Measurements from ENCODE around the gene TNS4. TPM values are rescaled to one million over a fixed set of nuclear protein-coding genes. Genes with fewer than 3 reads are reported as not detected.

Gene TNS4
- total and polyA plus RNA-seq, 7 donors, result 0.04 to 0.06 TPM; not detected in 5

DNA sequence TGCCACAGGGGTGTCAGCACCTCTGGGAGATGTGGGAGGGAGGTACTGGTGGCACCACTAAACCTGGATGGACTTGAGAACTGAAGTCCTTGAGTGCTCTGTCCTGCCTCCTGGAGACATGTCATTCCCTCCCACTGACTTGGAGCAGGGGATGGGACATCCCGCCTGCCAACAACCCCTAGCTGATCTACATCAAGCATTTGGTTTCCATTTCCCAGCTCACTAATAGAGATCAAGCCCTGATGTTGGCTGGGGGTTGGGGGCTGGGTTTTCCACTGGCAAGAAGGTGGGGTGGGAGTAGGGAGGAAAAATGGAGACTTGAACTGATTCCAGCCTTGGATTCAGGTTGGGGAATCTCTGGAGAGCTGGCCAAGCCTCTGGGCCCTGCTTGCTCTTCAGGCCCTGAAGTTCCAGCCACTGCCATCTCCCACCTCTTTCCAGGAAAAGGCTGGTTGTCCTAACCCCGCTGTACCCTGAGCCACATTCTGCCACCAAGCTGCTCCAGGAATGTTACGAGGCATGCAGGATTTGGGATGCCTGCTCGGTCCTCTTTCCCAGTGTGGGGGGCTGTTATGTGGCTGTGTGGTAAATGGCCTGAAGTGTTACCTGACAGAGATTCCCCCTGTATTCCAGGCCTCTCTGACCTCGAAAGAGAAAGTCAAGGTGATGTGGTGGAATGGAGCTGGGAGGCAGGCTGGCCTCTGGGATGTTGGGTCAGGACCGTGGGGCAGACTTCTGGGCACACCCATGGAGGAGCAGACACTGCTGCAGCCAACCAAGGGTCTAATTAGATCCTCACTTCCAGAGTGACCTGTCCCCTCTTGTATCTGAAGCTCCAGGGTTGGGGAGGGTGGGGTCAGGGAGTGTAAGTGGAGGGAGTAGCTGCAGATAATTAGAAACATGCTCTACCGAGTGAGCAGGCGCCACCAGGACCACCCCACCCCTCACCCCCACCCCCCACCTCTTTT lies 41.5 kb downstream of the TNS4 start:
- no peak for DNase-seq
- intact Hi-C loops (cut with DNase I), result no loop called here
- TF ChIP-seq, protein P1, sequence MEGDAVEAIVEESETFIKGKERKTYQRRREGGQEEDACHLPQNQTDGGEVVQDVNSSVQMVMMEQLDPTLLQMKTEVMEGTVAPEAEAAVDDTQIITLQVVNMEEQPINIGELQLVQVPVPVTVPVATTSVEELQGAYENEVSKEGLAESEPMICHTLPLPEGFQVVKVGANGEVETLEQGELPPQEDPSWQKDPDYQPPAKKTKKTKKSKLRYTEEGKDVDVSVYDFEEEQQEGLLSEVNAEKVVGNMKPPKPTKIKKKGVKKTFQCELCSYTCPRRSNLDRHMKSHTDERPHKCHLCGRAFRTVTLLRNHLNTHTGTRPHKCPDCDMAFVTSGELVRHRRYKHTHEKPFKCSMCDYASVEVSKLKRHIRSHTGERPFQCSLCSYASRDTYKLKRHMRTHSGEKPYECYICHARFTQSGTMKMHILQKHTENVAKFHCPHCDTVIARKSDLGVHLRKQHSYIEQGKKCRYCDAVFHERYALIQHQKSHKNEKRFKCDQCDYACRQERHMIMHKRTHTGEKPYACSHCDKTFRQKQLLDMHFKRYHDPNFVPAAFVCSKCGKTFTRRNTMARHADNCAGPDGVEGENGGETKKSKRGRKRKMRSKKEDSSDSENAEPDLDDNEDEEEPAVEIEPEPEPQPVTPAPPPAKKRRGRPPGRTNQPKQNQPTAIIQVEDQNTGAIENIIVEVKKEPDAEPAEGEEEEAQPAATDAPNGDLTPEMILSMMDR (IDR thresholded peaks at IDR 0.05), result no peak
- Histone ChIP-seq H3K27me3 (ENCODE audit: insufficient read depth in 3 of 3, low read length in 2 of 3) (peaks cover 0 to 9% (median 0%) of the 10 kb centered on the region in 3 donors), H3K27ac (no peak overlapping the region), H3K4me1 (no peaks in the 10 kb centered on the region), H3K36me3 (ENCODE audit: insufficient read depth in 1 of 2, low read depth in 1 of 2) (peaks cover 0 to 18% of the 10 kb centered on the region in 2 donors), H3K4me3 (no peak overlapping the region), H3K9me3 (no peaks in the 10 kb centered on the region)
- no peak for ATAC-seq
- 65 to 73% (median 70%) methylated on average over 8 of the region's 8 CpGs for WGBS, 3 donors

DNA sequence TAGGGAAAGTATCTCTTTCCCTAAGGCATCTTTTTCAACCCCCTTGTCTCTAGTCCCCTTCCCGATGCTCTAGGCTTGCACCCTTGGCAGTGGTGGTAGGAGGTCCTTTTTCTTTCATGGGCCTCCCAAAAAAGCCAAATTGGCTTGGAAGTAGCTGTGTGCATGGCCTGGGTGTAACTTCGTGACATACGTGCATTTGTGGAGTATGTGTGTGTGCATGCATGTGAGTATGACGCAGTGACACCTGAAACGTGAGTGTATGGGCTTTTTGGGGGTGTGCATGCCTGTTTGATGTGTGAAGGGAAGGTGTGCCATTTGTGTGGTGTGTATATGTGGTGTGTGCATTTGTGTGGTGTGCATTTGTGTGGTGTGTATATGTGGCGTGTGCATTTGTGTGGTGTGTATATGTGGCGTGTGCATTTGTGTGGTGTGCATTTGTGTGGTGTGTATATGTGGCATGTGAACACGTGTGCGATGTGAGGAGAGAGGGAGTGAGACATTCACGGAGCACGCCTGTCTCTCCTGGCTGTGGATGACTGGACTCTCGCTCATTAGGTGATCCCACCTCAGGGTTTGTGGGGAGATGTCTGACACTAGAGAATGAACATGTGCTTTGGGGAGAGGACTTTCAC lies 42.5 kb downstream of the TNS4 start:
- DNase-seq (no peak), ATAC-seq (no peak)
- no peaks in the 10 kb centered on the region for H3K4me1 ChIP-seq
- WGBS, 3 donors, result 86 to 90% (median 89%) methylated on average over 12 of the region's 12 CpGs
- H3K27ac ChIP-seq, result no peak overlapping the region
- H3K27me3 ChIP-seq (ENCODE audit: insufficient read depth in 3 of 3, low read length in 2 of 3), result peaks cover 0 to 9% (median 0%) of the 10 kb centered on the region in 3 donors
- peaks cover 0 to 26% of the 10 kb centered on the region in 2 donors for H3K36me3 ChIP-seq (ENCODE audit: insufficient read depth in 1 of 2, low read depth in 1 of 2)
- H3K9me3 ChIP-seq, result no peaks in the 10 kb centered on the region
- no peak overlapping the region for H3K4me3 ChIP-seq
- TF ChIP-seq, protein P1 (IDR thresholded peaks at IDR 0.05), result no peak
- intact Hi-C loops (cut with DNase I), result no loop called here

DNA sequence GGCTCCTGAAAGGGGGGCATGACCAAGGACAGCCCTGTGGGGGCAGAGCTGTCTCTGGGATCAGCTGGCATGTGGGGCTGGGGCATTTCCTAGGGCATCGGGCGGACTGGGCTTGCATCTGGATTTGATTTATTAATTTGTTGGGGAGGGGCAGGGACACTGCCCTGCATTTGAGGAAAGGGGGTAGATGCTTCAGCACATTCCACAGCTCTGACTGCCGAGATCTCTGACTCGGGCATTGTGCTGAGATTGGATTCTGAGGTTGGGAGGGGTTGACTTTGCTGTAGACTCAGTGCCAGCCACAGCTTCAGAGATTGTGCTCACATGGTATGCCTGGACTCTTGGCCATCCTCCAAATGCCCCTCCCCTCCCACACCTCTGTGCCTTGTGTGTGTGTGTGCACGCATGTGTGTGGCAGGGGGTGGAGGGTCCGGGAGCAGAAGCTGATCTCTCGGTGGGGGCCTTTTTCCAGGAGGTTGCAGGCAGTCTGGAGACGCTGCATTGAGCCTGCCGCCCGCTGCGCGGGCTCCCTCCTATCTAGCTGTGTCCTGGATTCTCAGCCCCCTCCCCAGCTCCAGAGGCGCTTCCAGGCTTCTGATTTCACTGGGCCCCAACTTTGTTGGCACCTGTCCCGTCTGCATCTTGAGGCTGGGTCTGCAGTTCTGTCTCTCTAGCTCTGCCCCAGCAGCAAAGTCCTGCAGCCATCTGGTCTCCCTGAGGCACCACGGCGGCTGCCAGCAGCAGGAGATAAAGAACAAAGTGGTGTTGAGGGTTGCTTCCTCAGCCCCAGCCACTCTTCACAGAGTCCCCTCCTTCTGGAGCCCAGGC lies 43.2 kb downstream of the TNS4 start:
- DNase-seq (no peak), ATAC-seq (no peak)
- Histone ChIP-seq H3K27ac (no peak overlapping the region), H3K4me3 (no peak overlapping the region), H3K36me3 (ENCODE audit: insufficient read depth in 1 of 2, low read depth in 1 of 2) (peaks cover 0 to 33% of the 10 kb centered on the region in 2 donors), H3K27me3 (ENCODE audit: insufficient read depth in 3 of 3, low read length in 2 of 3) (peaks cover 0 to 9% (median 0%) of the 10 kb centered on the region in 3 donors), H3K9me3 (no peaks in the 10 kb centered on the region), H3K4me1 (no peaks in the 10 kb centered on the region)
- 45 to 53% (median 47%) methylated on average over 16 of the region's 16 CpGs for WGBS, 3 donors
- intact Hi-C loops (cut with DNase I), result no loop called here
- TF ChIP-seq, protein P1 (IDR thresholded peaks at IDR 0.05), result no peak

DNA sequence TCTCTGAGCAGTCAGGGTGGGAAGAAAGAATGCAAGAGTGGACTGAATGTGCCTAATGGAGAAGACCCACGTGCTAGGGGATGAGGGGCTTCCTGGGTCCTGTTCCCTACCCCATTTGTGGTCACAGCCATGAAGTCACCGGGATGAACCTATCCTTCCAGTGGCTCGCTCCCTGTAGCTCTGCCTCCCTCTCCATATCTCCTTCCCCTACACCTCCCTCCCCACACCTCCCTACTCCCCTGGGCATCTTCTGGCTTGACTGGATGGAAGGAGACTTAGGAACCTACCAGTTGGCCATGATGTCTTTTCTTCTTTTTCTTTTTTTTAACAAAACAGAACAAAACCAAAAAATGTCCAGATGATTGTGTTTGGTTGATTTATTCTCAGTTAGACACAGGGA lies 44.1 kb downstream of the TNS4 start:
- WGBS, 3 donors, result 85 to 89% (median 88%) methylated on average over 3 of the region's 3 CpGs
- no peaks in the 10 kb centered on the region for H3K4me1 ChIP-seq
- no peak overlapping the region for H3K27ac ChIP-seq

More for the DNA sequence above, 44.1 kb downstream of the TNS4 start:
- no peak for DNase-seq
- peaks cover 0 to 9% (median 0%) of the 10 kb centered on the region in 3 donors for H3K27me3 ChIP-seq (ENCODE audit: insufficient read depth in 3 of 3, low read length in 2 of 3)
- no peak overlapping the region for H3K4me3 ChIP-seq
- H3K36me3 ChIP-seq (ENCODE audit: insufficient read depth in 1 of 2, low read depth in 1 of 2), result peaks cover 0 to 39% of the 10 kb centered on the region in 2 donors
- H3K9me3 ChIP-seq, result no peaks in the 10 kb centered on the region
- ATAC-seq, result no peak
- TF ChIP-seq, protein P1 (IDR thresholded peaks at IDR 0.05), result no peak
- intact Hi-C loops (cut with DNase I), result no loop called here
